Upper lobe of left lung (tissue), 4 donors: Measurements from ENCODE around the gene TMEM178B.

ENCODE experiments used
- EP300 ChIP-seq, 4 donors: sonication (generic); formaldehyde crosslinking; IDR thresholded peaks; one replicate each; pipeline ENCODE4 v1.5.1; 2017; ENCODE audit warnings: antibody characterized with exemption in 4 of 4, control low read depth in 2 of 4
- POLR2A ChIP-seq, 4 donors: fragments of 450-650 bp; IDR thresholded peaks; one replicate each; pipeline ENCODE4 v1.5.1; 2016 to 2017; ENCODE audit warnings: antibody characterized with exemption in 4 of 4, mild to moderate bottlenecking in 2 of 4
- POLR2AphosphoS5 ChIP-seq, 2 donors: sonication (generic); formaldehyde crosslinking; IDR thresholded peaks; one replicate each; pipeline ENCODE4 v1.5.1; 2017; ENCODE audit warnings: antibody characterized with exemption in 2 of 2

GRCh38 chr7:141381794-141382427 is 308.0 kb downstream of the TMEM178B start:
- no peak for TF ChIP-seq POLR2A (IDR thresholded peaks at IDR 0.05)
- TF ChIP-seq POLR2AphosphoS5 (IDR thresholded peaks at IDR 0.05): no peak
- no peak for TF ChIP-seq EP300 (IDR thresholded peaks at IDR 0.05)
